Loucy (cell line): Measurements from ENCODE around the gene DDR2.
"Not testable (repeated sequence)": the region's sequence is repeated elsewhere in the genome, so short reads cannot be mapped to it uniquely, and the experiment has no call there.

Source experiments
- H2AFZ ChIP-seq: fragments of 200-600 bp; sonication (generic); 2 replicates; pipeline ENCODE4 v1.6.0; 2016; ENCODE audit warnings: antibody characterized with exemption, mild to moderate bottlenecking, low read length, moderate library complexity
- H3F3A ChIP-seq: fragments of 200-600 bp; 2 replicates; pipeline ENCODE4 v1.6.0; 2016; ENCODE audit warnings: antibody characterized with exemption, low read depth, mild to moderate bottlenecking
- H3K27me3 ChIP-seq: fragments of 200-600 bp; sonication (generic); 2 replicates; pipeline ENCODE4 v1.6.1; 2014; ENCODE audit warnings: low read length, mild to moderate bottlenecking; ENCODE audit not compliant: insufficient read depth, poor library complexity, severe bottlenecking
- H3K36me3 ChIP-seq: fragments of 200-600 bp; sonication (generic); 2 replicates; pipeline ENCODE4 v1.6.1; 2016; ENCODE audit warnings: low read length; ENCODE audit not compliant: insufficient read depth
- H3K4me1 ChIP-seq: fragments of 200-600 bp; sonication (generic); 2 replicates; pipeline ENCODE4 v1.5.1; 2014; ENCODE audit warnings: low read length, mild to moderate bottlenecking; ENCODE audit not compliant: insufficient read depth, poor library complexity, severe bottlenecking
- H3K4me2 ChIP-seq: fragments of 200-600 bp; sonication (generic); 2 replicates; pipeline ENCODE4 v1.6.0; 2014; ENCODE audit warnings: antibody characterized with exemption, low read length, low read depth, mild to moderate bottlenecking; ENCODE audit not compliant: poor library complexity, severe bottlenecking
- H3K4me3 ChIP-seq: fragments of 200-600 bp; sonication (generic); 2 replicates; pipeline ENCODE4 v1.5.1; 2014; ENCODE audit warnings: low read length, mild to moderate bottlenecking, mixed read lengths; ENCODE audit not compliant: poor library complexity, severe bottlenecking
- H3K79me2 ChIP-seq: fragments of 200-600 bp; sonication (generic); 2 replicates; pipeline ENCODE4 v1.6.1; 2014; ENCODE audit warnings: low read length; ENCODE audit not compliant: insufficient read depth
- H3K9ac ChIP-seq: fragments of 200-600 bp; sonication (generic); 2 replicates; pipeline ENCODE4 v1.6.0; 2014; ENCODE audit warnings: mild to moderate bottlenecking, low read depth, low read length, moderate library complexity; ENCODE audit not compliant: poor library complexity, severe bottlenecking
- H3K9me2 ChIP-seq: fragments of 200-600 bp; sonication (generic); replicated peaks from 2 replicates; pipeline ENCODE4 v1.6.1; 2016; ENCODE audit warnings: low read depth, low read length, mixed read lengths
- H3K9me3 ChIP-seq: fragments of 200-600 bp; sonication (generic); 2 replicates; pipeline ENCODE4 v1.6.1; 2014; ENCODE audit warnings: mild to moderate bottlenecking, antibody characterized with exemption, low read length, low read depth; ENCODE audit not compliant: insufficient read depth
- H4K20me1 ChIP-seq: fragments of 200-600 bp; sonication (generic); 2 replicates; pipeline ENCODE4 v1.6.0; 2014; ENCODE audit warnings: antibody characterized with exemption, low read length, mild to moderate bottlenecking; ENCODE audit not compliant: insufficient read depth, poor library complexity, severe bottlenecking
- CTCF ChIP-seq: fragments of 200-600 bp; sonication (generic); conservative IDR thresholded peaks from 2 replicates; pipeline ENCODE4 v1.5.1; 2014; ENCODE audit warnings: mild to moderate bottlenecking, antibody characterized with exemption, low read length
- EZH2phosphoT487 ChIP-seq: fragments of 200-600 bp; IDR thresholded peaks from 2 replicates; pipeline ENCODE4 v1.6.1; 2018; ENCODE audit warnings: antibody characterized with exemption, mild to moderate bottlenecking, moderate library complexity, borderline replicate concordance

Gene DDR2

GRCh38 chr1:162740755-162741154 lies 108.5 kb downstream of the DDR2 start:
- no peak for TF ChIP-seq CTCF
- no peak for TF ChIP-seq EZH2phosphoT487
- H3K79me2 ChIP-seq, result no peaks in the 10 kb centered on the region
- no peaks in the 10 kb centered on the region for H3K9me3 ChIP-seq
- no peaks in the 10 kb centered on the region for H3K27me3 ChIP-seq
- no peak overlapping the region for H3K4me3 ChIP-seq
- no peak overlapping the region for H3K9ac ChIP-seq
- no peaks in the 10 kb centered on the region for H3F3A ChIP-seq
- no peak overlapping the region for H2AFZ ChIP-seq
- no peaks in the 10 kb centered on the region for H3K36me3 ChIP-seq
- H3K4me2 ChIP-seq, result no peak overlapping the region
- no peaks in the 10 kb centered on the region for H4K20me1 ChIP-seq
- no peaks in the 10 kb centered on the region for H3K4me1 ChIP-seq
- no peaks in the 10 kb centered on the region for H3K9me2 ChIP-seq

- Histone ChIP-seq H3F3A (no peaks in the 10 kb centered on the region), H3K9ac (no peak overlapping the region), H3K36me3 (no peaks in the 10 kb centered on the region), H2AFZ (no peak overlapping the region), H3K9me2 (no peaks in the 10 kb centered on the region), H3K79me2 (no peaks in the 10 kb centered on the region), H3K9me3 (no peaks in the 10 kb centered on the region), H3K4me1 (no peaks in the 10 kb centered on the region), H4K20me1 (no peaks in the 10 kb centered on the region), H3K27me3 (no peaks in the 10 kb centered on the region), H3K4me2 (no peak overlapping the region), H3K4me3 (no peak overlapping the region)
- TF ChIP-seq EZH2phosphoT487 (no peak), CTCF (no peak)
Observed at GRCh38 chr1:162741574-162741973, 109.3 kb downstream of the DDR2 start.

GRCh38 chr1:162746264-162746942 lies 114.1 kb downstream of the DDR2 start:
- H4K20me1 ChIP-seq, H3K79me2 ChIP-seq, H3K4me3 ChIP-seq, H3K27me3 ChIP-seq, H3F3A ChIP-seq, H3K9me2 ChIP-seq, H3K9me3 ChIP-seq, H3K36me3 ChIP-seq, H3K9ac ChIP-seq, H3K4me2 ChIP-seq, H3K4me1 ChIP-seq, H2AFZ ChIP-seq: not testable (repeated sequence)

GRCh38 chr1:162753001-162753658 lies 120.9 kb downstream of the DDR2 start:
- no peaks in the 10 kb centered on the region for H3K27me3 ChIP-seq
- no peaks in the 10 kb centered on the region for H3F3A ChIP-seq
- H3K4me1 ChIP-seq, result peaks cover 20% of the 10 kb centered on the region
- H3K9me3 ChIP-seq, result no peaks in the 10 kb centered on the region
- TF ChIP-seq EZH2phosphoT487 (no peak), CTCF (peak; percentile 16; the same call in 1 of the 2 replicates)
- peak overlapping the region; percentile 18; the same call in 1 of the 2 replicates for H2AFZ ChIP-seq
- no peaks in the 10 kb centered on the region for H4K20me1 ChIP-seq
- no peaks in the 10 kb centered on the region for H3K9me2 ChIP-seq
- H3K79me2 ChIP-seq, result no peaks in the 10 kb centered on the region
- H3K4me2 ChIP-seq, result peak overlapping the region; percentile 23
- no peak overlapping the region for H3K4me3 ChIP-seq
- no peaks in the 10 kb centered on the region for H3K36me3 ChIP-seq
- H3K9ac ChIP-seq, result no peak overlapping the region
